Thyroid gland (tissue), 4 donors: ENCODE results near the gene TCF7L2. TPM values are rescaled to one million over a fixed set of nuclear protein-coding genes. Genes with fewer than 3 reads are reported as not detected.

Source experiments
- DNase-seq, 2 donors: peaks; one replicate each; pipeline ENCODE4 v3.0.0-alpha.2; 2019
- H3K27ac ChIP-seq, 3 donors: fragments of 200-600 bp; sonication (generic); 1 replicate in 2 of 3; 2 replicates in 1 of 3; pipeline ENCODE4 v1.5.1; 2016 to 2019; ENCODE audit warnings: mild to moderate bottlenecking in 1 of 3, moderate library complexity in 1 of 3
- H3K27me3 ChIP-seq: fragments of 200-600 bp; sonication (generic); one replicate; pipeline ENCODE4 v1.5.1; 2019
- H3K36me3 ChIP-seq, 2 donors: fragments of 200-600 bp; sonication (generic); one replicate each; pipeline ENCODE4 v1.5.1; 2016 to 2019
- H3K4me1 ChIP-seq, 2 donors: fragments of 200-600 bp; sonication (generic); one replicate each; pipeline ENCODE4 v1.5.1; 2017 to 2019
- H3K4me3 ChIP-seq, 3 donors: fragments of 200-600 bp; sonication (generic); replicated peaks in 1 of 3; 1 replicate in 2 of 3; 2 replicates in 1 of 3; pipeline ENCODE4 v1.5.1; 2016; ENCODE audit warnings: mild to moderate bottlenecking in 1 of 3
- H3K9me3 ChIP-seq: fragments of 200-600 bp; sonication (generic); one replicate; pipeline ENCODE4 v1.5.1; 2017
- POLR2A ChIP-seq, 2 donors: fragments of 450-650 bp; IDR thresholded peaks; one replicate each; pipeline ENCODE4 v1.6.1; 2017; ENCODE audit warnings: antibody characterized with exemption in 2 of 2, mild to moderate bottlenecking in 2 of 2, moderate library complexity in 1 of 2
- WGBS, 2 donors: methylation state at CpG; one replicate each; pipeline ENCODE4 v1.1.5; 2017; 5-methylcytosine and 5-hydroxymethylcytosine counted together
- intact Hi-C: fragments of 100-400 bp; cut with DNase I; formaldehyde crosslinking; loops from one replicate; pipeline ENCODE4 v1.15.1; 2023
- total RNA-seq, 4 donors: library from RNA; depleted of rRNA; stranded (reverse); fragments of >200 nt; gene quantifications; one replicate each; pipeline ENCODE4 v1.2.3, GENCODE V29; 2016
- TF ChIP-seq, protein P1 (sequence below), 6 experiments: fragments of 200-600 bp in 3 of 6; fragments of 450-650 bp in 3 of 6; sonication (generic) in 3 of 6; IDR thresholded peaks; one replicate each; pipeline ENCODE4 v1.5.1; 2016 to 2019; ENCODE audit warnings: antibody characterized with exemption in 6 of 6, mild to moderate bottlenecking in 2 of 6, inconsistent platforms in 1 of 6, moderate library complexity in 1 of 6

TCF7L2 gene
- total RNA-seq, 4 donors from 2014 or later: 16.2 to 67.1 (median 25.3) TPM

GRCh38 chr10:112951359-112952281, 1.6 kb downstream of the TCF7L2 start:
- peak; percentile 57 to 63 for DNase-seq
- intact Hi-C loops: loop anchor here (10.0 kb wide), 1 partner anchor 113 kb away; no protein-coding TSS in a partner anchor
- WGBS, 2 donors: 0% methylated on average over 39 to 42 of the region's 65 CpGs
- H3K4me3 ChIP-seq: peak overlapping the region; percentile 70 to 88 (median 82)
- no peaks in the 10 kb centered on the region for H3K36me3 ChIP-seq
- peak in 1 of 2 donors; percentile 40 for TF ChIP-seq POLR2A (IDR thresholded peaks at IDR 0.05)
- TF ChIP-seq, protein P1, sequence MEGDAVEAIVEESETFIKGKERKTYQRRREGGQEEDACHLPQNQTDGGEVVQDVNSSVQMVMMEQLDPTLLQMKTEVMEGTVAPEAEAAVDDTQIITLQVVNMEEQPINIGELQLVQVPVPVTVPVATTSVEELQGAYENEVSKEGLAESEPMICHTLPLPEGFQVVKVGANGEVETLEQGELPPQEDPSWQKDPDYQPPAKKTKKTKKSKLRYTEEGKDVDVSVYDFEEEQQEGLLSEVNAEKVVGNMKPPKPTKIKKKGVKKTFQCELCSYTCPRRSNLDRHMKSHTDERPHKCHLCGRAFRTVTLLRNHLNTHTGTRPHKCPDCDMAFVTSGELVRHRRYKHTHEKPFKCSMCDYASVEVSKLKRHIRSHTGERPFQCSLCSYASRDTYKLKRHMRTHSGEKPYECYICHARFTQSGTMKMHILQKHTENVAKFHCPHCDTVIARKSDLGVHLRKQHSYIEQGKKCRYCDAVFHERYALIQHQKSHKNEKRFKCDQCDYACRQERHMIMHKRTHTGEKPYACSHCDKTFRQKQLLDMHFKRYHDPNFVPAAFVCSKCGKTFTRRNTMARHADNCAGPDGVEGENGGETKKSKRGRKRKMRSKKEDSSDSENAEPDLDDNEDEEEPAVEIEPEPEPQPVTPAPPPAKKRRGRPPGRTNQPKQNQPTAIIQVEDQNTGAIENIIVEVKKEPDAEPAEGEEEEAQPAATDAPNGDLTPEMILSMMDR (IDR thresholded peaks at IDR 0.05): no peak
- H3K9me3 ChIP-seq: no peaks in the 10 kb centered on the region
- peak overlapping the region; percentile 88 to 98 (median 96) for H3K27ac ChIP-seq
- peaks cover 30 to 36% of the 10 kb centered on the region in 2 donors for H3K4me1 ChIP-seq
- H3K27me3 ChIP-seq: no peaks in the 10 kb centered on the region

DNA sequence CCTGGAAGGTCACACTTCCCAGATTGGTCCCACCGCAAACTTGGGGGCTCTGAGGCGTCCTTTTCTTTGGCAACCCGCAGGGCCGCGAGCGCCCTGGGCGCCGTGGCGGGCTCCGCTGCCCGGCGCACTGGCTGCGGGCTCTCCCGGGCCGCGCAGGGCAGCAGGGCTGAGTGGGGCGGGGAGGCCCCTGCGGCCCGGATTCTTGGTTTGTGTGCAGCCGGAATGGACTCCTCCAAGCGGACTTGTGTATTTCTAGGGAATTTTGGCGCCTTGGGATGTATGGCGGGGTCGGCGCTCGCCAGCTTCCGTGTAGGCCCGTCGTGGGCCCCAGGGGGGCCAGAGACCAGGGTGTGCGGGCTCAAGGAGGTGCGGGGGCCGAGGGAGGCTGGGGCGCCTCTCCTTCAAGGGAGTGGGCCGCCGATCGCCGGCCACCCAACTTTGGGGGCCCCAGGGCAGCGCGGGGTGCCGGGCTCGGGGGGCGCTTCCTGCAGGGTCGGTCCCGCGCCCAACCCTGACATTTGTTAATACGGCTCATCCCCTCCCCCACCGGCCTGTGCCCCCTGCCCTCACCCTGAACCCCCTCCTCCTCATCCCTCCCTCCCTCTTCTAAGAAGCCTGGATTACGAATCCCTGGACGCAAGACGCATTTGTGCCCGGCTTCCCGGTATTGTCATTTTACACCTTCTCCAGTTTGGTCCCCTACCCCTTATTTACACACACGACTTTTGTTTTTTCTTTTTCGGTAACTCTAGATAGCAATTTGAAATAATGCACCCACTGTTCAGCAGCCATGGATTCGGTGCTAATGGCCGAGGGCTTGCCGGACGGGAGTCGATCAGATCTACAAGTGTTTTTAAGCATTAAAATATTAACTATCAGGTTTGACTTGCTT, 2.5 kb downstream of the TCF7L2 start:
- H3K4me1 ChIP-seq: peaks cover 33 to 36% of the 10 kb centered on the region in 2 donors
- peak overlapping the region; percentile 88 to 98 (median 96) for H3K27ac ChIP-seq
- WGBS, 2 donors: 3 to 11% methylated on average over 18 to 40 of the region's 59 CpGs
- H3K27me3 ChIP-seq: no peaks in the 10 kb centered on the region
- peak overlapping the region; percentile 70 to 88 (median 82) for H3K4me3 ChIP-seq
- peak; percentile 27 to 30 for DNase-seq
- H3K9me3 ChIP-seq: no peaks in the 10 kb centered on the region
- H3K36me3 ChIP-seq: no peaks in the 10 kb centered on the region
- no peak for TF ChIP-seq POLR2A (IDR thresholded peaks at IDR 0.05)
- TF ChIP-seq, protein P1 (IDR thresholded peaks at IDR 0.05): no peak
- intact Hi-C loops: loop anchor here (10.0 kb wide), 1 partner anchor 112 kb away; no protein-coding TSS in a partner anchor

GRCh38 chr10:112953174-112954159, 3.4 kb downstream of the TCF7L2 start:
- WGBS, 2 donors: 24 to 35% methylated on average over 26 of the region's 26 CpGs
- peak; percentile 59 to 66 for DNase-seq
- Histone ChIP-seq H3K4me3 (peak overlapping the region; percentile 70 to 88 (median 82)), H3K27ac (peak overlapping the region; percentile 88 to 98 (median 96)), H3K9me3 (no peaks in the 10 kb centered on the region), H3K4me1 (peaks cover 33 to 36% of the 10 kb centered on the region in 2 donors), H3K36me3 (no peaks in the 10 kb centered on the region), H3K27me3 (no peaks in the 10 kb centered on the region)
- intact Hi-C loops: loop anchor here (10.0 kb wide), 1 partner anchor 111 kb away; no protein-coding TSS in a partner anchor
- peak in 1 of 2 donors; percentile 35 for TF ChIP-seq POLR2A (IDR thresholded peaks at IDR 0.05)
- TF ChIP-seq, protein P1 (IDR thresholded peaks at IDR 0.05): no peak

DNA sequence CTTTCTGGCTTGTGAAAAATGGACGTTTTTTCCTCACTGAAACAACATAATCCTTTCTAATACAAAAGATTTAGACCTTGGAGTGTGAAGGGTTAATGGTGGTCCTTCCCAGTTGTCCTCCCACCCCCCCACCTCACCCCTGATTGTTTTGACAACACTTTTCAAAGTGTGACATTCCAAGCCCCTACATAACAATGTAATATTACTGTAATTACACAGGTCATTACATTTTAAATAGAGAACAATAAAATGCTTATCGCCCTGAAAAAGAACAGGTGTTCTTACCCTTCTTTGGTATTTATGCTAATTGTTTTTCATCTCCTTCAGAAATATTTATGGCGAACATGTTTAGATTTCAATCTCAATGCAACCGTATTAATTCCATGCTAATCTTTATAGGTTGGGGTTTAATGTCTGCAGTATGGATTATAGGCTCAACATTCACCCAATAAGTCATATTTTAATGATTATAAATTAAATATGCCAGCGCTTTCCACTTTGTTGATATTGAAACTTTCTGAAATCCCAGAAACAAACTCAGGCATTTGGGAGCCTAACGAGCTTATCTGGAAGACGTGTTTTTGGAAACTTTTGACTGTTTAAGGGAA, 5.0 kb downstream of the TCF7L2 start:
- Histone ChIP-seq H3K27ac (peak overlapping the region in 1 of 3 donors; percentile 98), H3K36me3 (no peaks in the 10 kb centered on the region), H3K27me3 (no peaks in the 10 kb centered on the region), H3K9me3 (no peaks in the 10 kb centered on the region), H3K4me3 (no peak overlapping the region), H3K4me1 (peaks cover 33% of the 10 kb centered on the region in 2 donors)
- 51 to 67% methylated on average over 7 of the region's 7 CpGs for WGBS, 2 donors
- TF ChIP-seq, protein P1 (IDR thresholded peaks at IDR 0.05): no peak
- TF ChIP-seq POLR2A (IDR thresholded peaks at IDR 0.05): no peak
- intact Hi-C loops: loop anchor here (10.0 kb wide), 1 partner anchor 110 kb away; no protein-coding TSS in a partner anchor
- no peak for DNase-seq
